Effector CD8-positive, alpha-beta T cell (primary cell): ENCODE results near the gene ZNF22.

Experiments
- DNase-seq: peaks from one replicate; lab custom pipeline; 2025; lab: John Stamatoyannopoulos, UW

The ZNF22 gene

DNA sequence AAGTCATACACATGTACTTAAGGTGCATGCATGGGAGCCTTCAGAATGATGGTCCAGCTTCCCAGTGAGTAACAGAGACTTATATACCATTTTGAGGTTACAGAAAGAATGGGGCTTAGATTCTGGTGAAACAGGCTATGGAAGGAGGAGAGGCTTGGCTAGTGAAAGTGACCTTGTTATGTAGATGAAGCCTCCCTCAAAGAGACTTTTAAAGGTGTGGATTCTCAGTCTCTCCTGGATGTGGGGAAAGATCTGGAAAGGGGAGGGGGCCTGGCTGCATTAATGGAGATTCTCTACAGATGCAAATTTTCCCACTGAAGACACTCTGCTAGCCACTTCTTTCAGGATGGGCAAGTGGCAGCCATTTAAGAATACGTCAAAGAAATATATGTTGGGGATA, 35.6 kb upstream of the ZNF22 start:
- no peak for DNase-seq

DNA sequence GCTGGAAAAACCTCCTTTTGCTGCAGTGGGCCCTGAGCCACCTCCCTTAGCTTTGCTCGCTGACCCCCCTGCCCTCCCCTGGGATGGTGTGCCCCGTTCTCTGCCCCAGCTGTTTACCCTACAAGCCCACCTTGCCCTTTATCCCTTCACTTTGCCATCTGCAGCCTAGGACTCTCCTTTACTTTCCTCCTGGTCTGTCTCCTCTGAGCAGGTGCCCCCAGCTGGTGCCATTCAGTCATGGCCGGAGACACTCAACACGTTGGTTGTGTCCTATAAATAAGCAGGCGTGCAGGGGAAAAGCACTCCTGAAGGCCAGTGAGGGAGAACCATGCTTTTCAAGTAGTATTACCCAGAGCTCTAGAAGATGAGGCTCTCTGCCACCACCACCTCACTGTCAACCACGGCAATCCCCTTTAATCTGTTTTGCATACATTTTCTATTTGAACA, 35.0 kb upstream of the ZNF22 start:
- DNase-seq: no peak

DNA sequence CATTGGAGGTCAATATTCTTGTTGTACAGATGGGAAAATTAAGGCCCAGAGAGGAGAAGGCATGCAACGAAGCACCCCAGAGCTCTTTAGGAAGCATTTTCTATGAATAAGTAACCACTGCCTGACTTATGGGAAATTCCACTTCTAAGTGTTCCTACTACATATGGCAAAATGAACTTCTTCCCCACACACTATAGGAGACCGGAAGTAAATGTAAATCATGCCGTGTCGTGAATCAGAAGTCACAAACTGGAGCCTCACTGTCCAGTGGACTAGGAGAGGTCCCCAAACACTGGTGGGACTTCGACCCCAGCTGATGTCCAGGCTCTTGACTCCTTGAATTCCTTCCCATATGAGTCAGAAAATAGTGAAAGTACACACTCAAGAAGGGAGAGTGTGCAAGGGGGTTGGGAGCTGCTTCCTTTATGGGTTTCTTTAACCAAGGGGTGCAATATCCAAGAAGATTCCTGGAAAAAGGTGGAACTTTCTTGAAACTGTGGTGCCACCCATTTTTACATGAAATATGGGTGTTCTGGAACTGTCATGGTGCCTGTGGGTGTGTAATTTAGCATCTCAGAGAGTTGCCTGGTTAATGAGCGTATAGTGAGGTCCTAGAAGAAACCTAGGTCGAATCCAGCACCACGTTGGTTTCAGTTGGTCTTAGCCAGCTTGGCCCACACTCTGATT, 34.5 kb upstream of the ZNF22 start:
- no peak for DNase-seq

DNA sequence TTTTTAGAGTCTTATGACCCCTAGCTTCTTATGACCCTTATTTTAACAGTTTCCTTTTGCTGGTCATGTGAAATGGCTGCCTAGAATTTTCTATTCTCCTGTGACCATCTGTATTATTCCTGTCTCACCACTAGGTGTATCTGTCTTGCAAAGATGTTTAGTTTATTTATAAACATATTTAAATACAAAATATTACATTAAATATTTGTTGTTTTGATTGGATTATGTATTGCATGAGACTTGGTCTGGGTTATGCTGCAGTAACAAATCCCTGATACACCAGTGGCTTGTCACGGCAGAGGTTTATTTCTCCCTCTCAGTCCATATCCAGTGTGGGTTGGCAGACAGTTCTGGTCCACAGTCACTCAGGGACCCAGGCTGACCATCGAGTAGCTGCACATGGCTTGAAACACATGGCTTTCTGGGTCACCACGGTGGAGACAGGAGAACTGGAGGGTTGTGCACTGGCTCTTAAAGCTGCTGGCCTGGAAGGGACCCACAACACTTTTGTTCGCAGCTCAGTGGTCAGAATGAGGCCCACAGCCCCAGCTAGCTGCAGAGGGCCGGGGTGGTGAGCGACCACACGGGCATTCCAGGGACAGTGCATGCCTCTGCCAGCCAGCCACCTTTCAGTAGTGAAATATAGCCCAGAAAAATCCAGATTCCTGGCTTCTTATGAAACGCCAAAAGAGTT, 33.8 kb upstream of the ZNF22 start:
- no peak for DNase-seq

DNA sequence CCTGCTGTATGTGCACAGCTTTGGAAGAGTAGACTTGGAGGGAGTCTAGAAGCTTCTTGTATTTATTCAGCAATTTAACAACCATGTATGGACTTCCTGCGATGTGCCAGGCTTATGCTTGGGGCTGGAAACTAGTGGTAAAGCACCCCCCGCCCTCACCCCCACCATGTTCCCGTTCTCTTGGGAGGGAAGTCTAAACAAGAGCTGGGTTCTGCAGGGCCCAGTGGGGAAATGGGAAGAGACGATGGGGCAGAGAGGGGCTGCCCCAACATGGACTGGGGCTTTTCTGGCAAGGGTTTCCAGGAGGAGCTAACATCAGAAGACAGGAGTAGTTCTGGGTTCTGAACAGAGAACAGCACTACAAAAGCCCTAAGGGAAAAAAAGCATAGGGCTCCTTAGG, 33.1 kb upstream of the ZNF22 start:
- DNase-seq: no peak

DNA sequence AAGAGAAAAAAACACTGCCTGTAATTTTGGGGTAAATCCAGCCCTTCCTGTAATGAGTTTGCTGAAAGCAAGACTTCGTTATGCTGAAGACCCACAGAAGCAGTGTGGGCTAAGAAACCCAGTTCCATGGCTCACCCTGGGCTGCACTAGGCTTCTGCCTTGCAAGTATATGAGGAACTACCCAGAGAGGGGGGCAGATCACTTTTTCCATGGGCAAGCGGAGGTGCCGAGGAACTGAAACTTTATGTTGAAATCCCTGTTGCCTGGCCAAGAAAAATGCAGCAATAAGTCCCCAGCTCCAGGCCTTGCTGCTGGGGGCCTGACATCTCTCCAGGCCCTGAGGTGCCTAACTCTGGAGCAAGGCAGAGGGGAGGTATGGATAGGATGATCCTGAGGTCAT, 32.6 kb upstream of the ZNF22 start:
- no peak for DNase-seq

DNA sequence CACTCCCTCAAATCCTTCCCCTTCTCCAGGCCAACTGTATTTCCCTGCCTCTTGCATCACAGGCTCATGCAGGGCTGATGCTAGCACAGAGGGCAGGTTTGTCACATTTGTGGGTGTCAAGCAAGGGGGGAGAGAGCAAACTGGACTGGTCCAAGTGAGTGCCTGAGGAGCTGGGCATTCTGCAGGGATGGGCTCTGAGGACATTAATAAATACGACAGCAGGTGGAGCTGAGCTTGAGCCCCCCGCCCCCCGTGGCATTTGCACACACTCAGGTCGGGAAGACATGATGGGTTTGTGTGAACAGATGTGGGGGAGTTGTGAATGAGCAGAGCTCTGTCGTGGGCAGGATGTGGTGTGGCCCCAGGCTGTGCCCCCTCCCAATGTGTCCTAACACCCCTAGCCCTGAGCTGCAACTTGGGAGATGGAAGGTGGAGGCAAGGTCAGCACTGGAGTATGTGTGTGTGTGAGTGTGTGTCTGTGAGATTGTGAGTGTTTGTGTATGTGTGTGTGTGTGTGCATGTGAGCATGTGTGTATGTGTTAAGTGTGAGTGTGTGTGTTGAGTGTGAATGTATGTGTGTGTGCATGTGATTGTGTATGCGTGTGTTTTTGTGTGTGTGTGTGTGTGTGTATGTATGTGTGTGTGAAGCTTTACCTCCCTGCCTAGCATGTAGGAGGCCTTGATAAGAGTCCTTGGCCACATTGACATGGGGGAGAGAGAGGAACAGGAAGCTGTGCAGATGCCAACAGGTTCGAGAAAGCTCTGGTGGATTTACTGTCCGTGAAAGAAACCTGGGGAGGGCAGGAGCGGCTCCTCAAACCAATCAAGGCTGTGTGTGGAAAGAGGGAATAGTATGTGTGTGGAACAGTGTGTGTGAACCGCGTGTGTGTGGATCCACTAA, 32.0 kb upstream of the ZNF22 start:
- no peak for DNase-seq

DNA sequence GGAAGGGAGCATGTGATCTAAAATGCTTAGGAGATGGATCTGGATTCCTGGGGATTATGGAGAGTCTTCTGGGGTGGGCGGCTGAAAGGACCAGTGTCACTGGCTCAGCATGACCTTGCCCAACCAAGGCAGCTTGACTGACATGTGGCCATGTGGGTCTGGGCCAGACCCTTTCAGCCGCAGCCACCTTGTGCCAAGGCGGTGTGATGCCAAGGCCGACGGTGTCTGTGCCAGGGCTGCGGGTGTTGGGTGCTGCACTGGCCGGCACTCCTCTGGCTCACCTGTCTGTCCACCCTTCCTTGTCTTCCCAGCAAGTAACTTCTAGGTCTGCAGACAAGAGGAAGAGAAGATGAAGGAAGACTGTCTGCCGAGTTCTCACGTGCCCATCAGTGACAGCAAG, 30.9 kb upstream of the ZNF22 start:
- no peak for DNase-seq

DNA sequence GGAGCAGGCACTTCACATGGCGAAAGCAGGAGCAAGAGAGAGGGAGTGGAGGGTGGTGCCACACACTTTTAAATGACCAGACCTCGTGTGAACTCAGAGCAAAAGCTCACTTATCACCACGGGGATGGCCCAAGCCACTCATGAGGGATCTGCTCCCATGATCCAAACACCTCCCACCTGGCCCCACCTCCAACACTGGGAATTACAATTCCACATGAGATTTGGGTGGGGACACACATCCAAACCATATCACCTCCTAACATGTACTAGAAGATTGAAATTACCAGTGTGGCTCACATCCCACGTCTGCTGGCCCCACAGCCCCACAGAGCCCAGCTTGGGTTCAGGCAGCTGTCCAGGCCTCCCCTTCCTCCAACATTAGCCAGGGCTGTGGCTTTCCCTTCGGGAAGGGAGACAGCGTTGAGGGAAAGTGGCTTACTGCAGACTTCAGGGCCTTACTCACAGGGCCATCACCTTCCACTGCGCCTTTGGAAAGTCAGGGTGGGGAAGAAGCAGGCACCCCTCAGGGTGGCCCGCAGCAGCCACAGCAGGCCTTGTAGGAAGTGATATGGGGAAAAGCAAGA, 29.8 kb upstream of the ZNF22 start:
- no peak for DNase-seq

DNA sequence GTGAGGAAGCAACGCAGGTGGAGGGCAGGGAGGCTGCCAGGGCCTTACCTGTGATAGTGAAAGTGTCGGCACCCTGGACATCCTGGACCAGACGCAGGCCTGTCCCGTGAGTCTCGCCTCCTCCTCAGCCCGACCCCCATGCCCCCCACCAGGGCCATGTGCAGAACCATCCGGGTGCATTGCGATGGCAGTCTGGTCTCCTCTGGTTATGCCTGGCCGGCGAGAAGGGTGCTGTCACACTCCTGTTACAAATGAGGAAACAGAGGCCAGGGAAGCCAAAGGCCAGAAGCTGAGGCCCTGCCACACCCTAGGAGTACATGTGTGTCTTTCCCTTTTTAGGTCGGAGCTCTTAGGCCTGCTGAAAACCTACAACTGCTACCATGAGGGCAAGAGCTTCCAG, 29.3 kb upstream of the ZNF22 start:
- no peak for DNase-seq

DNA sequence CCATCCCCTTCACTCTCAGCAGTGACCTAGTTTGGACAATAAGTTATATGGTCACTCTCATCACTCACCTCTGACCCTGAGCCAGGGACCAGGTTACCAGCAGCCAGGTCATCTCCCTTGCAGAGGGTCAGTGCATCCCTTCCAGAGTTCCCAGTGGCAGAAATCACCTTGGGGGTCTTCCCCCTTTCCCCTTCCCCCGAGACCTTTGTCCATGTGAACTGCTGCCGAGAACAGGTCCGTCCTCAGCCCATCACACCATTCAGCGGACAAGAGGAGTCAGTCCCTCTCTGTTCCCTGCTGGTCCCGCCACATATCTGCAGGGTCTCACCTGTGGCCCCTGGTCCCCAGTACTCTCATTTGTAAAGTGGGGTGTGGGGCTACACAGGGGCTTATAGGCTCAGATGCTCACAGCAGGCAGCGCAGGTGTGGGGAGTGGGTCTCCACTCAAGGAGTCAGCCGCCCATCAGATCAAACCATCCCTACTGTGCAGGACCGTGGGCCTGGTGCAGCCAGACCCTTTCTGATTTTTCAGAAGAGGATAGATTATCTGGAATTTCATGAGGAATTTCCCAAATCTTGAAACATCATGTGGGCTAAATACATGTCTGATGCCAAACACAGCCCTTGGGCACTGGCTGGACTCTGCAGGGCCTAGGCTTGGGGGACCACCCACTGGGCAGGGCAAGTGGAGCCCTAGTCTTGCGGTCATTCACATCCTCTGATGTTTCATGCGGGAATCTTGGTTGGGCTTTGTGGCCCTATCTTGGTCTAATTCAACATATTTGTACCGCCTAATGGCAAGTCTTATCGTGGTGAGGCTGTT, 28.6 kb upstream of the ZNF22 start:
- DNase-seq: no peak

DNA sequence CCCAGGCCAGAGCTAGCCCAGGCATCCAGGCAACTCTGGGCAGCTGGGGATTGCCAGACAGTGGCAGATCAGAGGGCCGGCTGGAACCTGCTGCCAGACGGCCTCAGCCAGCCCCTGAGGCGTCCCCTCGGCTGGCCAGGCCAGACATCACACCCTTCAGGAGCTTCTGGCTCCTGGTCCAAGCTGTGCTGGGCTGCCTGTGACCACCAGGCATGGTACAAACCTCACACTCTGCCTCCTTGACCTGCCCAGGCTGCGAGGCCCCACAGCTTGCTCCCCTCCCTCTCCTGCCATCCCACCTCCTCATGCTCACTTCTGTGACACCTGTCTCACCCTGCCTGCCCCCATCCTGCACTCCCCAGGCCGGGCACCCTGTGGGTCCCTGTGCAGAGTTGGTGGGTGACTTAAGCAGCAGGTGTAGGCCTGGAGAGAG, 27.8 kb upstream of the ZNF22 start:
- no peak for DNase-seq

DNA sequence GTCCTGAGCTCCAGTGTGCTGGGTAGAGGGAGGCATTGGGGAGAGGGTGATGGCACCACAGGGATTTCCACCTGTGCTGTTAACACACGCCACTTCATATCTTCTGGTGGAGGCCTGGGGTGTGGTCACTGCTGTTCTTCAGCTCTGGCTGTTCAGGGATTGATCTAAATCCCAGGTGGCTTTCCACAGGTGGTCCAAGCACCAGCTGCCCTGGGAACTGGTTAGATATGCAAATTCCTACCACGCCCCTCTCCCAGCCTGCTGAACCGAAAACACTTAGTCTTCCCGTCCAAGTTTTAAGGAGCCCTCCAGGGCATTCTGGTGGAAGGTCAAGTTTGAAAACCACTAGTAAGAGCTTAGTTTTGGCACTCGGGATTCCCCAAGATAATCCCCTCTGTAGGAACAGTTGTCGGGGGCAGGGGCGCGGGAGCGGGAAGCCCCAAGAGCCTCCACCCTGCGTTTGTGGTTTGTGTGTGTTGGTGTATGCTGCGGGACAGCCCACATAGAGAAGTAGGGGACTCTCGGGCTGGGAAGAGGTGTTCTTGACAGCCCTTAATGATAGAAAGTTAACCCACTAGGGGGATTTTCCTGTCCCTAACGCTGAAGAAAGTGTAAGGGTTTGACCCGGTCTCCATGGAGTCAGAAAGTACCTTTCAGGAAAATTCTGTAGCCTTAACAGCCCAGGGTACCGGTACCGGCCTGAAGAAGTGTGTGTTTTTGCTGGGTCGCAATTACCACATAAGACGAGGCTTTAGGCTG, 27.2 kb upstream of the ZNF22 start:
- no peak for DNase-seq

DNA sequence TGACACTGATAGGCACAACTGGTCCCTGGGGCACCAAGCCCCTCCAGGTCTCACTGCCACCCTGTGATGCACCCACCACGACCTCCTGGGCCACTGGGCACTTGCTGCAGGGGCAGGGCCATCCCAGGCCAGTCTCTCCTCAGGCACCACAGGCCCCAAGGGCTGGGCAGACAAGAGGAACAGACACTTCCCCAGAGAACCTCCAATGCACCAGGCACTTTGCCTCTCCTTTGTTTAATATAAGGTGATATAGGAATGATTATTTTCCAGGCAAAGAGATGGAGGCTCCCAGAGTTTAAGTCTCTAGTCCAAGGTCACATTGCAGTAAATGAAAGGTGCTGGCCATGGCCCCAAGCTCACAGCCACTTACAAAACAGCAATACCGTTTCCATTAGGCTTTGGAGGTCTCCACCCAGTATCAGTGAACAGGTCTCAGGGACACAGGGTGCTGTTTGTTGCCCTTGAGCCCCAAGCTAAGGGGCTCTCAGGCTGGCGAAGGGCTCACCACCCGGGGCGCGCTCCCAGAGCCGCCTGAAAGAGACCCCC, 26.6 kb upstream of the ZNF22 start:
- no peak for DNase-seq

DNA sequence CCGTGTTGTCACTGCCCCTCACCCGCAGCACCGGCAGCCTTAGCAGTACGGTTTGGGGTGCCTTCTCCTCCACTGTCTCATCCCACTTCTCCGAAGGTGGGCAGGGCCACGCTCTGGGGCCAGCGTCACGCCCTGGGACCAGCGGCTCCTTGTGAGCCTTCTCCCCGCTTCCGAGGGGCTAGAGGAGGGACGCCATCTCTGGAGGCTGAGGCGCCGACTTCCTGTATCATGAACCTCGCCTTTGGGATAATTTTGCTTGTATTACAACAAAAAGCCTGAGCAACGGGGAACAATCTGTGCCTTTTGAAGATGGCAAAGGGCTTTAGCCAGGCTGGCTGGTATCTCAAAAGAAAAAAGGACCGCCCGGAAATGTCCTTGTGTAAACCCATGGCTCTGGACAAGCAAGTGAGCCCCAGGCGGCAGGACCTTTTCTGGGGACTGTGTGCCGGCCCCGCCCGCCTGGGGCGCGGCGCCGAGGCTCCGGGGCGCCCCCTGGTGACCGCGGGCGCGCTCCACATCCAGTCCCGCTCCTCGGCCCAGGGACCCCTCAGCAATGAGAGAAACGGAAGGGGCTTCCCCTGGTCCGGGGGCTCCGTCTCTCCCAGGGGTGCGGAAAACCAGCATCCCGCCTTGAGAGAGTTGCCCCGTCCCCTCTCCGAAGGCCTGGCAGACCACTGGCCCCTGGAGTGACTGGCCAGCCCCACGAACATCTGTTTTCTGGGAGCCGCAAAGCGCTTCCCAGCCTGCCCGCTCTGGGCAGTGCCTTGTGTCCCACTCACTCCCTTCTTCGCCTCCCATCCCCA, 25.9 kb upstream of the ZNF22 start:
- peak; percentile 48 for DNase-seq

DNA sequence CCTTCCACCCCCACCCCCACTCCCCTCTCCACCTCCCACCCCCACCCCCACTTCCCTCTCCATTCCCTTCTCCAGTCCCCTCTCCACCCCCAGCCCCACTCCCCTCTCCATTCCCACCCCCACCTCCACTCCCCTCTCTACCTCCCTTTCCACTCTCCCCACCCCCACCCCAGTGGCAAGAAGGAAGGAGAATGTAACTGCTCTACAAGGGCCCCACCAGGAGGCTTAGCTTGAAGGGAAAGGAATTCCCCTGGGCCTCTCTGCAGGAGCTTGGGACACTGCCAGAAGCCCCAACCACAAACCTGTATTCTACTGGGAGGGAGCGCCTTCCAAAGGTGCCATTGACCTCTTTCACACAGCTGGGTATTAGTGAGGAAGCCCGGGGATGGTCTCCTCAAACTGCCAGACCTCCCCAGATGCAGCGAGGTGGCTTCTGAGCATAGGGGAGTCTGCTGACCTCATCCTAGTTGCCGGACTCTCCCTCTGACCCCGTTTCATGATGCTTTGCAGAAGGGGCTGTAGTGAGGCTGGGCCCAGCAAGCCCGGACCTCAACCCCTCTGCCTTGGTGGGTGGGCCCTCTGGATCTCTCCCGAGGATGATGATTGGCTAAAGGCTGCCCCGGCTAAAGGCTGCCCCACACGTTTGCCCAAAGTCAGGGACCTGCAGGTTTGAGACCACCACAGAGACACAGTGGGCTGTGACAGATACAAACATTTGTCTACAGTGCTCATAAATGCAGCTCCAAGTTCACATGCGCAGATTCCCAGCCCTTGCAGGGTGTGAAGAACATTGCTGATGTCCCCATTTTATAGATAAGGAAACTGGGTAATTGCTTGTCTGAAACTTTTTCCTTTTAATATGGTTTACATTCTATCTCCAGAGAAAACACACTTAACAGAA, 25.0 kb upstream of the ZNF22 start:
- no peak for DNase-seq

DNA sequence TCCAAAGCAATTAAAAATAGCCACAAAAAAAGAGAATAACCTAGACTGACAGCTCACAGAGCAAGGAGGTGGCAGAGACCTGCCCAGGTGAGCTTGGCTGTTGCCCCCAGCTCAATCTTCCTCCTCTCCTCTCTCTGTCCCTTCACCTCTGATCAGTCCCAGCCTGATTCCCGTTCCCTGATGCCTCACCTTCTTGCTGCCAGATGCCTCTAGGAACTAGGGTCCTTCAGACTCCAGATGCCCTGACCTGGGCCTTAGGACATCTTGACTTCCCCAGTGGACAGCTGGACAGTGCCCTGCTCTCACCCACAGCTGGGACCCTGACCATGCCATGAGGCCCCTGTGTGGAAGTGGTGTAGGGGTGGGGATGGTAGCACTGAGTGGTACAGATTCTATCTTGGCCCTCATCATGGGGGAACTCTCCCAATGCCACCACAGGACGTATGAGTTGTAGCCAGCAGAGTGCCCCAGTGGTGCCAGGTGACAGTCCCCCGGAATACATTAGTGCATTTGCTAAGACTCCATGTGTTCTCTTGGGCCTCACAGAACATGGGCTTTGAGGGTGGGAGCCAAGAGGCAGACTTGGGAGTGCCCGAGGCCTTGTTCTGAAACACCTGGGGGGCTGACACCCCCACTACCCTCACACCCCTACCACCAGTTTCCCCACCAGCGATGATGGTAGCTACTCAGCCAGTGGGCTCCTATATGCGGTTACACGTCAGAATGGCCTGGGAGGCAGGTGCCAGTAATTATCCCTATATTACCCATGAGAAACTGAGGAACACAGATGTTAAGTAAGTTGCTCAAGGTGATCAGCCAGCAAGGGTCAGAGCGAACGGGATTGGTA, 24.1 kb upstream of the ZNF22 start:
- no peak for DNase-seq
